Gastroesophageal sphincter (tissue), 3 donors: ENCODE results near the gene PRPF6.

Source experiments
- CTCF ChIP-seq, 4 experiments: fragments of 200-600 bp in 2 of 4; fragments of 450-650 bp in 2 of 4; sonication (generic) in 1 of 4; IDR thresholded peaks; one replicate each; pipeline ENCODE4 v1.5.1; 2017 to 2019; ENCODE audit warnings: antibody characterized with exemption in 4 of 4, mild to moderate bottlenecking in 2 of 4, moderate library complexity in 2 of 4
- EP300 ChIP-seq: sonication (generic); formaldehyde crosslinking; IDR thresholded peaks from one replicate; pipeline ENCODE4 v1.6.1; 2017; ENCODE audit warnings: antibody characterized with exemption, mild to moderate bottlenecking
- POLR2A ChIP-seq, 2 donors: fragments of 450-650 bp; IDR thresholded peaks; one replicate each; pipeline ENCODE4 v1.6.1; 2017; ENCODE audit warnings: antibody characterized with exemption in 2 of 2, mild to moderate bottlenecking in 2 of 2, moderate library complexity in 1 of 2
- POLR2AphosphoS5 ChIP-seq: sonication (generic); formaldehyde crosslinking; IDR thresholded peaks from one replicate; pipeline ENCODE4 v1.6.1; 2017; ENCODE audit warnings: antibody characterized with exemption

GRCh38 chr20:64058536-64058935, 77.6 kb downstream of the PRPF6 start:
- TF ChIP-seq CTCF (IDR thresholded peaks at IDR 0.05) (no peak), POLR2A (IDR thresholded peaks at IDR 0.05) (no peak), POLR2AphosphoS5 (no peak), EP300 (no peak)
